Liver (tissue), 9 donors: ENCODE data around the gene RASGRP3. TPM values are rescaled to one million over a fixed set of nuclear protein-coding genes. Genes with fewer than 3 reads are reported as not detected.

Experiments
- DNase-seq: peaks from one replicate; pipeline ENCODE4 v3.0.0-alpha.2; 2017; ENCODE audit warnings: low spot score
- H3K27ac ChIP-seq, 2 donors: one replicate each; pipeline ENCODE4 v1.7.0; 2013; ENCODE audit warnings: inconsistent platforms in 2 of 2, low read length in 2 of 2, control low read depth in 1 of 2, low read depth in 1 of 2, mild to moderate bottlenecking in 1 of 2
- H3K27me3 ChIP-seq, 4 donors: one replicate each; pipeline versions ENCODE4 v1.6.1 to v1.7.0; 2013; ENCODE audit warnings: low read length in 3 of 4, inconsistent platforms in 1 of 4, mild to moderate bottlenecking in 1 of 4, moderate library complexity in 1 of 4; ENCODE audit not compliant: control insufficient read depth in 4 of 4, insufficient read depth in 4 of 4
- H3K36me3 ChIP-seq, 4 donors: one replicate each; pipeline versions ENCODE4 v1.6.1 to v1.7.0; 2013; ENCODE audit warnings: low read length in 3 of 4, mild to moderate bottlenecking in 3 of 4, low read depth in 1 of 4, moderate library complexity in 1 of 4; ENCODE audit not compliant: control insufficient read depth in 4 of 4, insufficient read depth in 3 of 4
- H3K4me1 ChIP-seq, 4 donors: one replicate each; pipeline versions ENCODE4 v1.6.1 to v1.7.0; 2013; ENCODE audit warnings: low read length in 3 of 4, mild to moderate bottlenecking in 3 of 4, moderate library complexity in 1 of 4; ENCODE audit not compliant: control insufficient read depth in 4 of 4, insufficient read depth in 4 of 4
- H3K4me3 ChIP-seq, 3 donors: one replicate each; pipeline versions ENCODE4 v1.6.1 to v1.7.0; 2013; ENCODE audit warnings: low read length in 3 of 3, control low read depth in 1 of 3, low read depth in 1 of 3, mild to moderate bottlenecking in 1 of 3
- H3K9ac ChIP-seq, 2 donors: one replicate each; pipeline ENCODE4 v1.7.0; 2013; ENCODE audit warnings: low read length in 2 of 2, mild to moderate bottlenecking in 2 of 2, moderate library complexity in 2 of 2, control low read depth in 1 of 2, low read depth in 1 of 2
- H3K9me3 ChIP-seq, 4 donors: one replicate each; pipeline versions ENCODE4 v1.6.1 to v1.7.0; 2013; ENCODE audit warnings: low read length in 3 of 4; ENCODE audit not compliant: control insufficient read depth in 4 of 4
- EGR1 ChIP-seq, 2 donors: IDR thresholded peaks; 2 replicates each; pipeline ENCODE4 v1.6.1; 2016 to 2018; ENCODE audit warnings: antibody characterized with exemption in 2 of 2, low read depth in 2 of 2
- FOXA1 ChIP-seq: IDR thresholded peaks from 2 replicates; pipeline ENCODE4 v1.6.1; 2016; ENCODE audit warnings: antibody characterized with exemption
- GABPA ChIP-seq, 2 donors: IDR thresholded peaks in 1 of 2; conservative IDR thresholded peaks in 1 of 2; 2 replicates each; pipeline ENCODE4 v1.6.1; 2016; ENCODE audit warnings: antibody characterized with exemption in 2 of 2, mild to moderate bottlenecking in 1 of 2, moderate library complexity in 1 of 2
- HNF4G ChIP-seq: IDR thresholded peaks from 2 replicates; pipeline ENCODE4 v1.6.1; 2016; ENCODE audit warnings: antibody characterized with exemption
- NR2F2 ChIP-seq: IDR thresholded peaks from 2 replicates; pipeline ENCODE4 v1.6.1; 2016; ENCODE audit warnings: antibody characterized with exemption
- RAD21 ChIP-seq, 2 donors: IDR thresholded peaks; 2 replicates each; pipeline ENCODE4 v1.6.1; 2016; ENCODE audit warnings: antibody characterized with exemption in 2 of 2, mild to moderate bottlenecking in 2 of 2
- RXRA ChIP-seq, 2 donors: IDR thresholded peaks; 2 replicates each; pipeline ENCODE4 v1.6.1; 2017 to 2018; ENCODE audit warnings: antibody characterized with exemption in 2 of 2, mild to moderate bottlenecking in 1 of 2
- SP1 ChIP-seq: IDR thresholded peaks from 2 replicates; pipeline ENCODE4 v1.6.1; 2018; ENCODE audit warnings: antibody characterized with exemption, mild to moderate bottlenecking
- TAF1 ChIP-seq: conservative IDR thresholded peaks from 2 replicates; pipeline ENCODE4 v1.6.1; 2016; ENCODE audit warnings: antibody characterized with exemption, mild to moderate bottlenecking
- YY1 ChIP-seq: IDR thresholded peaks from 2 replicates; pipeline ENCODE4 v1.6.1; 2016; ENCODE audit warnings: antibody characterized with exemption, mild to moderate bottlenecking
- WGBS: extraction: QIAGEN DNeasy Blood & Tissue Kit; methylation state at CpG from one replicate; pipeline ENCODE4 v1.1.7; 2013; 5-methylcytosine and 5-hydroxymethylcytosine counted together
- polyA plus RNA-seq, 2 donors: library from polyadenylated mRNA; stranded (reverse) in 1 of 2; unstranded in 1 of 2; fragments of 200-250 nt in 1 of 2; fragments of >200 nt in 1 of 2; fragmentation: Nextera tagmentation in 1 of 2; extraction: Ambion mirVana in 1 of 2; gene quantifications; one replicate each; pipeline versions ENCODE4 v1.2.1 to v1.2.3, GENCODE V29; 2013 to 2015
- total RNA-seq, 2 donors: library from RNA; depleted of rRNA; stranded (reverse); fragments of >200 nt; gene quantifications; one replicate each; pipeline ENCODE4 v1.2.3, GENCODE V29; 2014
- TF ChIP-seq, protein P1 (sequence below): fragments of 150-350 bp; IDR thresholded peaks from 2 replicates; pipeline ENCODE4 v1.5.1; 2017; ENCODE audit warnings: improper control_type of control experiment, low read depth, low read length; ENCODE audit not compliant: missing input control
- TF ChIP-seq, protein P2 (sequence below): IDR thresholded peaks from 2 replicates; pipeline ENCODE4 v1.6.1; 2016; ENCODE audit warnings: antibody characterized with exemption
- TF ChIP-seq, protein P3 (sequence below): IDR thresholded peaks from 2 replicates; pipeline ENCODE4 v1.6.1; 2016; ENCODE audit warnings: antibody characterized with exemption, mild to moderate bottlenecking
- TF ChIP-seq, protein P4 (sequence below): IDR thresholded peaks from 2 replicates; pipeline ENCODE4 v1.6.1; 2016; ENCODE audit warnings: antibody characterized with exemption
- donor health status: healthy.
- donor health status: healthy.
- donor health status: healthy.
- donor health status: healthy.
- donor health status: healthy.

RASGRP3 gene
- total and polyA plus RNA-seq, 4 donors: 1.8 to 9.9 (median 7.0) TPM

DNA sequence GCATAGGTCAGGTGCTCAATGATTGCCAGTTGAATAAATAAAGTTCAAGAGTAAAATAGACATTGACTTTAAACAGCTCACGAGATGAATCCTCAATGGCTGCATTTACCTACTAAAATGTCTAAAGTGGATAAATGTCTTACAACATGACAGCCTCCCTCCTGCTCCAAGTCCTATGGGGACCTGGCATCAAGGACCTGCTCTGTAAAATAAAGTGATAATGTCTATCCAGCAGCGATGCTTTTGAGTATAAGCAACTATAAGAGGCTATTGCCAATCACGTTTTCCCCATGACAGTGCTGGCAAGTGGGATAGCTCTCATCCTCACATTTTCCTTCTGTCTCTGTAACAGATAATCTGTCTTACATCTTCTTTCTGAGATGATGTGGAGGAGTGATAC lies 37.0 kb downstream of the RASGRP3 start:
- H3K36me3 ChIP-seq: no peaks in the 10 kb centered on the region
- TF ChIP-seq, protein P1, sequence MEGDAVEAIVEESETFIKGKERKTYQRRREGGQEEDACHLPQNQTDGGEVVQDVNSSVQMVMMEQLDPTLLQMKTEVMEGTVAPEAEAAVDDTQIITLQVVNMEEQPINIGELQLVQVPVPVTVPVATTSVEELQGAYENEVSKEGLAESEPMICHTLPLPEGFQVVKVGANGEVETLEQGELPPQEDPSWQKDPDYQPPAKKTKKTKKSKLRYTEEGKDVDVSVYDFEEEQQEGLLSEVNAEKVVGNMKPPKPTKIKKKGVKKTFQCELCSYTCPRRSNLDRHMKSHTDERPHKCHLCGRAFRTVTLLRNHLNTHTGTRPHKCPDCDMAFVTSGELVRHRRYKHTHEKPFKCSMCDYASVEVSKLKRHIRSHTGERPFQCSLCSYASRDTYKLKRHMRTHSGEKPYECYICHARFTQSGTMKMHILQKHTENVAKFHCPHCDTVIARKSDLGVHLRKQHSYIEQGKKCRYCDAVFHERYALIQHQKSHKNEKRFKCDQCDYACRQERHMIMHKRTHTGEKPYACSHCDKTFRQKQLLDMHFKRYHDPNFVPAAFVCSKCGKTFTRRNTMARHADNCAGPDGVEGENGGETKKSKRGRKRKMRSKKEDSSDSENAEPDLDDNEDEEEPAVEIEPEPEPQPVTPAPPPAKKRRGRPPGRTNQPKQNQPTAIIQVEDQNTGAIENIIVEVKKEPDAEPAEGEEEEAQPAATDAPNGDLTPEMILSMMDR: no peak
- TF ChIP-seq, protein P2, sequence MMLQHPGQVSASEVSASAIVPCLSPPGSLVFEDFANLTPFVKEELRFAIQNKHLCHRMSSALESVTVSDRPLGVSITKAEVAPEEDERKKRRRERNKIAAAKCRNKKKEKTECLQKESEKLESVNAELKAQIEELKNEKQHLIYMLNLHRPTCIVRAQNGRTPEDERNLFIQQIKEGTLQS: no peak
- TF ChIP-seq GABPA (IDR thresholded peaks at IDR 0.05 in 1 of 2, conservative IDR thresholded peaks at IDR 0.05 in 1 of 2) (no peak), EGR1 (IDR thresholded peaks at IDR 0.05; ENCODE audit: low read depth in 2 of 2) (no peak), NR2F2 (no peak), TAF1 (no peak), RAD21 (IDR thresholded peaks at IDR 0.05) (no peak)
- no peak for DNase-seq
- H3K4me1 ChIP-seq: no peaks in the 10 kb centered on the region
- 80% methylated on average over 3 of the region's 3 CpGs for WGBS
- no peak overlapping the region for H3K4me3 ChIP-seq
- no peak overlapping the region for H3K9ac ChIP-seq
- H3K27ac ChIP-seq: no peak overlapping the region
- no peaks in the 10 kb centered on the region for H3K9me3 ChIP-seq
- H3K27me3 ChIP-seq: no peaks in the 10 kb centered on the region

DNA sequence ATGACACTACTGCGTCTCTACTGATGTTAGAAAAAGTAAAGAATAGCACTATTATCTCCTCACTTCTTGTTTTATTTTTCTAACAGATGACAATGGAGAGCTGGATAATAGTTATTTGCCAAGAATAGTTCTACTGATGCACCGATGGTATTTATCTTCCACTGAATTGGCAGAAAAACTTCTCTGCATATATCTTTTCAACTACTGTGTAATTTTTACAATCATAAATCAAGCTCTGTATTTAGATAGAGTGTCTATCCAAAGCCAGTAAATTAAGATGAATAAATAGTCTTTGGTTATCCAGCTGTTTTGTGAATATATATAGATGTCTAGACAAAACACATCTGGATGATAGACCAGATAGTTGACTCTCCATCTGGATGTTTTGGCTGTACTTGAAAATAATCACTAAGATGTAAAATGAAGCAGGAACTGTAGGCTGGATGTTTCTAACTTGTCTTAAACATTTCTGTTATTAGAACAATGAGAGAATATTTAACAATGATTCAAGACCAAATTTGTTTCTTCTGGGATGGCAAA lies 40.1 kb downstream of the RASGRP3 start:
- TF ChIP-seq TAF1: no peak
- TF ChIP-seq SP1: no peak
- TF ChIP-seq RXRA (IDR thresholded peaks at IDR 0.05): no peak
- WGBS: 89% methylated on average over 2 of the region's 2 CpGs
- no peak for DNase-seq
- H3K27me3 ChIP-seq: no peaks in the 10 kb centered on the region
- H3K27ac ChIP-seq: no peak overlapping the region
- no peaks in the 10 kb centered on the region for H3K9me3 ChIP-seq
- no peaks in the 10 kb centered on the region for H3K4me1 ChIP-seq
- no peak overlapping the region for H3K9ac ChIP-seq
- H3K4me3 ChIP-seq: no peak overlapping the region
- no peaks in the 10 kb centered on the region for H3K36me3 ChIP-seq

DNA sequence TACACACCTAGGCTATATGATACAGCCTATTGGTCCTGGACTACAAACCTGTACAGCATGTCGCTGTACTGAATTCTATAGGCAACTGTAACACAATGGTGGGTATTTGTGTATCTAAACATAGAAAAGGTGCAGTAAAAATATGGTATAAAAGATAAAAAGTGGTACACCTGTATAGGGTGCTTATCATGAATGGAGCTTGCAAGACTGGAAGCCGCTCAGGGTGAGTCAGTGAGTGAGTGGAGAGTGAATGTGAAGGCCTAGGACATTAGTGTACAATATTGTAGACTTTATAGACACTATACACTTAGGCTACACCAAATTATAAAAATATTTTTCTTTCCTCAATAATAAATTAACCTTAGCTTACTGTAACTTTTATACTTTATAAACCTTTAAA lies 41.8 kb downstream of the RASGRP3 start:
- no peaks in the 10 kb centered on the region for H3K9me3 ChIP-seq
- H3K9ac ChIP-seq: no peak overlapping the region
- DNase-seq: no peak
- peaks cover 0 to 3% (median 0%) of the 10 kb centered on the region in 4 donors for H3K36me3 ChIP-seq
- no peaks in the 10 kb centered on the region for H3K27me3 ChIP-seq
- no peak overlapping the region for H3K27ac ChIP-seq
- H3K4me1 ChIP-seq: no peaks in the 10 kb centered on the region
- 97% methylated on average over 2 of the region's 2 CpGs for WGBS
- no peak overlapping the region for H3K4me3 ChIP-seq
- TF ChIP-seq FOXA1: no peak
- no peak for TF ChIP-seq NR2F2
- TF ChIP-seq, protein P3, sequence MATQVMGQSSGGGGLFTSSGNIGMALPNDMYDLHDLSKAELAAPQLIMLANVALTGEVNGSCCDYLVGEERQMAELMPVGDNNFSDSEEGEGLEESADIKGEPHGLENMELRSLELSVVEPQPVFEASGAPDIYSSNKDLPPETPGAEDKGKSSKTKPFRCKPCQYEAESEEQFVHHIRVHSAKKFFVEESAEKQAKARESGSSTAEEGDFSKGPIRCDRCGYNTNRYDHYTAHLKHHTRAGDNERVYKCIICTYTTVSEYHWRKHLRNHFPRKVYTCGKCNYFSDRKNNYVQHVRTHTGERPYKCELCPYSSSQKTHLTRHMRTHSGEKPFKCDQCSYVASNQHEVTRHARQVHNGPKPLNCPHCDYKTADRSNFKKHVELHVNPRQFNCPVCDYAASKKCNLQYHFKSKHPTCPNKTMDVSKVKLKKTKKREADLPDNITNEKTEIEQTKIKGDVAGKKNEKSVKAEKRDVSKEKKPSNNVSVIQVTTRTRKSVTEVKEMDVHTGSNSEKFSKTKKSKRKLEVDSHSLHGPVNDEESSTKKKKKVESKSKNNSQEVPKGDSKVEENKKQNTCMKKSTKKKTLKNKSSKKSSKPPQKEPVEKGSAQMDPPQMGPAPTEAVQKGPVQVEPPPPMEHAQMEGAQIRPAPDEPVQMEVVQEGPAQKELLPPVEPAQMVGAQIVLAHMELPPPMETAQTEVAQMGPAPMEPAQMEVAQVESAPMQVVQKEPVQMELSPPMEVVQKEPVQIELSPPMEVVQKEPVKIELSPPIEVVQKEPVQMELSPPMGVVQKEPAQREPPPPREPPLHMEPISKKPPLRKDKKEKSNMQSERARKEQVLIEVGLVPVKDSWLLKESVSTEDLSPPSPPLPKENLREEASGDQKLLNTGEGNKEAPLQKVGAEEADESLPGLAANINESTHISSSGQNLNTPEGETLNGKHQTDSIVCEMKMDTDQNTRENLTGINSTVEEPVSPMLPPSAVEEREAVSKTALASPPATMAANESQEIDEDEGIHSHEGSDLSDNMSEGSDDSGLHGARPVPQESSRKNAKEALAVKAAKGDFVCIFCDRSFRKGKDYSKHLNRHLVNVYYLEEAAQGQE: no peak
- TF ChIP-seq, protein P4, sequence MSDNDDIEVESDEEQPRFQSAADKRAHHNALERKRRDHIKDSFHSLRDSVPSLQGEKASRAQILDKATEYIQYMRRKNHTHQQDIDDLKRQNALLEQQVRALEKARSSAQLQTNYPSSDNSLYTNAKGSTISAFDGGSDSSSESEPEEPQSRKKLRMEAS: no peak
- no peak for TF ChIP-seq GABPA (IDR thresholded peaks at IDR 0.05 in 1 of 2, conservative IDR thresholded peaks at IDR 0.05 in 1 of 2)
- no peak for TF ChIP-seq YY1
- TF ChIP-seq RAD21 (IDR thresholded peaks at IDR 0.05): no peak
- TF ChIP-seq, protein P2: no peak
- TF ChIP-seq RXRA (IDR thresholded peaks at IDR 0.05): no peak
- TF ChIP-seq, protein P1: no peak
- TF ChIP-seq HNF4G: no peak
- no peak for TF ChIP-seq TAF1
